Spinal cord (tissue), 10 donors: ENCODE data around the gene LYAR. TPM values are rescaled to one million over a fixed set of nuclear protein-coding genes. Genes with fewer than 3 reads are reported as not detected.

Experiments
- DNase-seq, 6 donors: peaks; one replicate each; pipeline versions ENCODE4 v3.0.0 to v3.0.0-alpha.2; 2013 to 2015; ENCODE audit warnings: low spot score in 6 of 6, low read depth in 4 of 6
- H3K27ac ChIP-seq: one replicate; pipeline ENCODE4 v1.5.1; 2013; ENCODE audit warnings: low read depth, low read length, control low read depth
- H3K27me3 ChIP-seq: one replicate; pipeline ENCODE4 v1.6.1; 2013; ENCODE audit warnings: low read length; ENCODE audit not compliant: control insufficient read depth, insufficient read depth
- H3K36me3 ChIP-seq: one replicate; pipeline ENCODE4 v1.6.1; 2013; ENCODE audit warnings: low read length; ENCODE audit not compliant: control insufficient read depth, insufficient read depth
- H3K4me1 ChIP-seq: one replicate; pipeline ENCODE4 v1.6.1; 2013; ENCODE audit warnings: low read length; ENCODE audit not compliant: control insufficient read depth, insufficient read depth
- H3K4me3 ChIP-seq: one replicate; pipeline ENCODE4 v1.5.1; 2013; ENCODE audit warnings: low read depth, low read length, control low read depth
- H3K9me3 ChIP-seq: one replicate; pipeline ENCODE4 v1.6.1; 2013; ENCODE audit warnings: low read length; ENCODE audit not compliant: control insufficient read depth, insufficient read depth
- WGBS: methylation state at CpG from one replicate; pipeline ENCODE4 v1.1.5; 2013; ENCODE audit warnings: missing lambda C conversion rate; ENCODE audit not compliant: insufficient coverage; 5-methylcytosine and 5-hydroxymethylcytosine counted together
- long read RNA-seq, 4 donors: transcript quantifications; one replicate each; lab custom pipeline, GENCODE V29; 2026
- polyA plus RNA-seq, 2 donors: library from polyadenylated mRNA; unstranded; fragments of 120-200 nt; gene quantifications; one replicate each; pipeline ENCODE4 v1.2.1, GENCODE V29; 2013; ENCODE audit not compliant: insufficient read length in 2 of 2
- total RNA-seq, 2 donors: library from RNA; depleted of rRNA in 1 of 2; stranded (reverse); fragments of 120-200 nt in 1 of 2; fragments of >200 nt in 1 of 2; gene quantifications; one replicate each; pipeline versions ENCODE4 v1.2.3 to v1.2.4, GENCODE V29; 2013 to 2014
- donor health status: healthy.

LYAR gene
- total RNA-seq (10 to 100 TPM in 1 of 2 donors, 1 to 10 TPM in 1; 7.4 to 12.8 TPM), polyA plus RNA-seq (10 to 100 TPM; 12.9 to 13.9 TPM)
- long read RNA-seq, donor 1, partial matches to known transcripts, result 0 of 4 reads
- long read RNA-seq, donor 1, other reads (novel, unspliced or antisense), result 0 of 4 reads
- long read RNA-seq, donor 2, result 0 reads
- long read RNA-seq, donor 3, partial matches to known transcripts, result 0 of 1 reads
- long read RNA-seq, donor 3, other reads (novel, unspliced or antisense), result 0 of 1 reads
- long read RNA-seq, donor 4, partial matches to known transcripts, result 0 of 4 reads
- long read RNA-seq, donor 4, other reads (novel, unspliced or antisense), result 0 of 4 reads

DNA sequence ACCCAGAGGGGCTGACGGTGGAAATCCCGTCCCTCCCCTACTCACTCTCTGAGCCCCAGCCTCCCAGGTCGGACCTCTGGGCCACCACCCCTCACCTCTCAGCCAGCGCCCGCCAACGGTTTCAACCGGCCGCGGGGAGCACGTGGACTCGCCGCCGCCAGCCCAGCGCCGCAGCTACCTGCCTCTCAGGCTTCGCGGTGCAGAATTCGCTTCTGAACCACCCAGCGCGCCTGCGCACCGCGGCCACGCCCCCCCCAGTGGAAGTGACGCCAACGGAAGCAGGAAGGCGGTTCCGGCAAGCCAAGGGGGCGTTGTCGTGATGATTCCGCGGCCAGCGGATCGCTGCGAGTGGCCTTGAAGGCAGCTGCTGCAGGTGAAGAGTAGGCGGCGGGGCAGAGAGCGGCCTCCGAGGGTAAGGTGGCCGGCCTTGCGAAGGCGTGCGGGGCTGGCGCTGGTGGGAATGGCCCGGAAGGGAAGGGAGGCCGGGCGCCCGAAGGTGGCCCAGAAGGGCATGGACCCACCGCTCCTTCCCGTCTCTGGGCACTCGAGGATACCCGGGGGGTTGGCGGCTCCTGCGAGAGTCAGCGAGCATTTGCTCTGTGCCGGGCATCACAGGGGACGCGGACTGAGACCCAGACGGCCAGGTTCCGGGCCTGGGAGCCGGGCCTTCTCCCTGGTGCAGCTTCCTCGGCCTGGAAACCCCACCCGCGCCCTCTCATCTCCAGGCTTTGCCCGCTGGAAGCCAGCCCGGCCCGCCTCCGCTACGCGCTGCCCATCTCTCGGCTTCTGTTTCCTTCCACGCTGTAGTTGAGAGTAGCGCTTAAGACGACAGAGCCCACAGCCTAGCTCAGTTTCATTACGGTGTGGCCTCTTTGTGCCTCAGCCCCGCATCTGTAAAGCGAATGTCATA lies at the start of gene LYAR, which contains the start of gene ZBTB49:
TSS of gene LYAR (minus strand) at position 214 of the 910 bp plus-strand sequence. CDS start 6,412 bp downstream, outside the sequence.
TSS of gene ZBTB49 (plus strand) at position 311 of the 910 bp plus-strand sequence. CDS start 9,695 bp downstream, outside the sequence.
- peaks cover 5% of the 10 kb centered on the region for H3K36me3 ChIP-seq

DNA sequence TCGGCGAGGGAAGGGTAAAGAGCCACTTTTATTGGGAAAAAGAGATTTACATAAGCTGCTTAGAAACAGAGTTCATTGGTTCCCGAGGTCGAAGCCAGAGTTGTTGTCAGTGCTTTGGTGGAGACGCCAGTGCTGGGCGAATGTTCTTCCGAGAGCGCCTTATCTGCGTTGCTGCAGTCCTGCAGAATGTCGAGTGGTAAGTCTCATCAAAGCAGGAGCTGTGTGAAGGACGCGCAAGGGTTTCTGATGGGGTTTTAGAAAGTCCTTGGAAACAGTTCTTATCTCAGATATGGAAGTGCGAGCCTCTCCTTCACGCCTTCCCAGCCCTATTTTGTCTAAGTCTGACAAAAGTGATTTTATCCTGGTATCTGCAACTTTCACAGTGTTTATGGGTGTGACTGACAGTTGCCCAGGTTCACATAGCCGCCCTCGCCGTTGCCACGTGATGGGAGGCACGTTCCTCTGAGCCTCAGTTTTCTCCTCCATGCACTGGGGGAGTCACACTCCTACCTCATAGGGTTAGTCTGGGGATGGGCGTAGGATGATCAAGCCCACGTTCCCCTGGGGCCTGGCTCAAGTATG lies 49.6 kb upstream of the LYAR start:
- 79% methylated on average over 19 of the region's 21 CpGs for WGBS
- Histone ChIP-seq H3K4me1 (no peaks in the 10 kb centered on the region), H3K9me3 (no peaks in the 10 kb centered on the region), H3K4me3 (no peak overlapping the region), H3K27ac (no peak overlapping the region), H3K36me3 (no peaks in the 10 kb centered on the region), H3K27me3 (no peaks in the 10 kb centered on the region)
- peak in 1 of 6 donors; percentile 27 for DNase-seq

More for the DNA sequence above, at the start of gene LYAR, which contains the start of gene ZBTB49:
- under 1% methylated on average over 77 of the region's 77 CpGs for WGBS
- peak within 1 kb of the TSS; percentile 86 for H3K4me3 ChIP-seq
- peak; percentile 79 to 97 (median 88) for DNase-seq
- H3K27me3 ChIP-seq, result no peaks in the 10 kb centered on the region
- H3K4me1 ChIP-seq, result peaks cover 12% of the 10 kb centered on the region
- H3K27ac ChIP-seq, result peak within 1 kb of the TSS; percentile 54
- no peaks in the 10 kb centered on the region for H3K9me3 ChIP-seq

- Histone ChIP-seq H3K4me1 (no peaks in the 10 kb centered on the region), H3K27ac (no peak overlapping the region), H3K27me3 (no peaks in the 10 kb centered on the region), H3K9me3 (no peaks in the 10 kb centered on the region), H3K36me3 (no peaks in the 10 kb centered on the region), H3K4me3 (no peak overlapping the region)
- 58% methylated on average over 7 of the region's 11 CpGs for WGBS
- DNase-seq, result peak in 1 of 6 donors; percentile 54
Observed at GRCh38 chr4:4338210-4339001, 48.5 kb upstream of the LYAR start.

GRCh38 chr4:4334798-4335520 lies 45.0 kb upstream of the LYAR start:
- Histone ChIP-seq H3K4me3 (no peak overlapping the region), H3K9me3 (no peaks in the 10 kb centered on the region), H3K4me1 (no peaks in the 10 kb centered on the region), H3K27me3 (no peaks in the 10 kb centered on the region), H3K36me3 (no peaks in the 10 kb centered on the region), H3K27ac (no peak overlapping the region)
- WGBS, result 74% methylated on average over 11 of the region's 21 CpGs
- DNase-seq, result peak in 3 of 6 donors; percentile 17 to 83 (median 55)

- Histone ChIP-seq H3K4me1 (no peaks in the 10 kb centered on the region), H3K36me3 (no peaks in the 10 kb centered on the region), H3K4me3 (no peak overlapping the region), H3K27ac (no peak overlapping the region), H3K27me3 (no peaks in the 10 kb centered on the region), H3K9me3 (no peaks in the 10 kb centered on the region)
- 65% methylated on average over 8 of the region's 11 CpGs for WGBS
- no peak for DNase-seq
Observed at GRCh38 chr4:4333265-4333706, 43.3 kb upstream of the LYAR start.

DNA sequence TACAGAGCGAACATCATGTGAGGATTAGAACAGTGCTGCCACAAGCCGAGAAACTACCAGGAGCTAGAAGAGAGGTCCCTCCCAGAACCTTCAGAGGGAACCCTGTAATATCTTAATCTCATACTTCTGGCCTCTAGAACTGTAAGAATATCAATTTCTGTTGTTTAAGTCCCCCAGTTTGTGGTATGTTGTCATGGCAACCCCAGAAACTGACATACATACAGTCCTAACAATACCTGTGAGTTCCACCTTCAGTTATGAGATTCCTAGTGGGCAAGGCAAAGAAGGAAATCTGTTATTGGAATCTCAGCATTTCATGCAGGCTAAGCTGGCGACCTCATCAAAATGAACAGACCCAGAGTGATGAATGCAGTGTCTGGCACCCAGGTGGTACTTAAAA lies 42.6 kb upstream of the LYAR start:
- Histone ChIP-seq H3K4me1 (peaks cover 4% of the 10 kb centered on the region), H3K9me3 (no peaks in the 10 kb centered on the region), H3K27me3 (no peaks in the 10 kb centered on the region), H3K4me3 (no peak overlapping the region), H3K27ac (no peak overlapping the region), H3K36me3 (no peaks in the 10 kb centered on the region)
- WGBS, result no CpG with 5 or more reads among the region's 3 CpGs
- no peak for DNase-seq

DNA sequence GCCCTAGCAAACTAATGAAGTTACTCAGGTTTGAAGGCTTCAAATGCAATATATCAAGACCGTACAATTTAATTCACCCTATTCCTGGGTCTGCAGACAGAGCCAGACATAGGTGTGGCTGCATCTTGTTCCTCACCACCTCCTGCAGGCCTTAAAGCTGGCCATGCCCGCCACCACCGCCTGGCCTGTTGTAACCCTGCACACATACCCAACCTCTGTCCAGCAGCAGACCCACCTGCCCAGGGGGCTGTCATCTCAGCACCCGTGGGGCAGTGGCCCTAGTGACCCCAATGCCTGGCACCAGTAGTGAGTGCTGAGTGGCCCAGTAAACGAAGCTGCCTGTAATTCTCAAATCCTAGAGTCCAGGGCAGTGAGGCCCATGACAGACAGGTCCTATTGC lies 40.8 kb upstream of the LYAR start:
- no peaks in the 10 kb centered on the region for H3K27me3 ChIP-seq
- no peaks in the 10 kb centered on the region for H3K36me3 ChIP-seq
- H3K4me1 ChIP-seq, result peaks cover 7% of the 10 kb centered on the region
- H3K9me3 ChIP-seq, result no peaks in the 10 kb centered on the region
- WGBS, result 88% methylated on average over 5 of the region's 5 CpGs
- H3K27ac ChIP-seq, result no peak overlapping the region
- DNase-seq, result no peak
- H3K4me3 ChIP-seq, result no peak overlapping the region

DNA sequence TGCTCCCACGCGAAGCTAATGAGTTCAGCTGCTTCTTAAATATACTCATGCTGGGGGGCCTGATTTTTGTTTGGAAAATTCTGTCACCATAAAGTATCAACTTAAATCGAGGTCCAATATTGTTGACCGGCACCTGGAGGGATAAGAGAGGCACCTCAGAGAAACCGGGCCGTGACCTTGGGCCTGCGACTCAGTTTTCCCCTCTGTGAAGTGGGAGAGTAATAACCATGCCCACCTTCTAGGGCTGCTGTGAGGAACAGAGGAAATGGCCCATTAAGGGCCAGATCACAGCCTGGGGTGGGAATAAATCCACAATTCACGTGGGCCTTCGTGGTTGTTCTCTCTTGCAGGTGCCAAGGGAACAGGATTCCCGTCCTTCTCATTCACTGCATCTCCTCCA lies 39.5 kb upstream of the LYAR start:
- DNase-seq, result no peak
- H3K9me3 ChIP-seq, result no peaks in the 10 kb centered on the region
- WGBS, result 92% methylated on average over 2 of the region's 10 CpGs
- H3K36me3 ChIP-seq, result no peaks in the 10 kb centered on the region
- H3K27me3 ChIP-seq, result no peaks in the 10 kb centered on the region
- no peak overlapping the region for H3K27ac ChIP-seq
- H3K4me3 ChIP-seq, result no peak overlapping the region
- H3K4me1 ChIP-seq, result peaks cover 7% of the 10 kb centered on the region
